Activated CD4-positive, alpha-beta T cell treated with anti-CD3 and anti-CD28 coated beads, Interleukin-2, amount 50 U/mL, for 16 hours (primary cell): Measurements from ENCODE around the gene SELENOS.

Experiments used
- DNase-seq: peaks from one replicate; pipeline ENCODE4 v3.0.0-alpha.2; 2020

Gene SELENOS

GRCh38 chr15:101277038-101277822 lies at the start of gene SELENOS:
SELENOS (minus strand) TSS chr15:101277485; CDS start chr15:101277417, 68 bp downstream.
- DNase-seq = peak; percentile 86

- no peak for DNase-seq
Measured at GRCh38 chr15:101326462-101327146, 49.3 kb upstream of the SELENOS start.

DNA sequence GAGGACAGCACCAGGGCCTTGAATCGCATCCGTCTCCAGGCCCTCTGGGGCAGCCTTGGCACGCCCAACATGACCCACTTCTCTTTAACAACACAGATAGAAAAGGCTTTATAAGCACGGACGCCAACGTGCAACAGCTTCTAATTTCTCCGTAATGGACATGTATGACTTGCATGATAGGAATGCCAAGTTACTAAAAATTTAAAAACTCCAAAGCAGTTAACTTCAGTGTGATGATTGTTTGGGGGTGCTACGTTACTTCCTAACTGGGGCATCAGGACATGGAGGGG lies 48.7 kb upstream of the SELENOS start:
- no peak for DNase-seq

GRCh38 chr15:101325263-101326025 lies 48.2 kb upstream of the SELENOS start:
- DNase-seq = no peak

- DNase-seq = no peak
Measured at GRCh38 chr15:101324524-101325177, 47.4 kb upstream of the SELENOS start.

DNA sequence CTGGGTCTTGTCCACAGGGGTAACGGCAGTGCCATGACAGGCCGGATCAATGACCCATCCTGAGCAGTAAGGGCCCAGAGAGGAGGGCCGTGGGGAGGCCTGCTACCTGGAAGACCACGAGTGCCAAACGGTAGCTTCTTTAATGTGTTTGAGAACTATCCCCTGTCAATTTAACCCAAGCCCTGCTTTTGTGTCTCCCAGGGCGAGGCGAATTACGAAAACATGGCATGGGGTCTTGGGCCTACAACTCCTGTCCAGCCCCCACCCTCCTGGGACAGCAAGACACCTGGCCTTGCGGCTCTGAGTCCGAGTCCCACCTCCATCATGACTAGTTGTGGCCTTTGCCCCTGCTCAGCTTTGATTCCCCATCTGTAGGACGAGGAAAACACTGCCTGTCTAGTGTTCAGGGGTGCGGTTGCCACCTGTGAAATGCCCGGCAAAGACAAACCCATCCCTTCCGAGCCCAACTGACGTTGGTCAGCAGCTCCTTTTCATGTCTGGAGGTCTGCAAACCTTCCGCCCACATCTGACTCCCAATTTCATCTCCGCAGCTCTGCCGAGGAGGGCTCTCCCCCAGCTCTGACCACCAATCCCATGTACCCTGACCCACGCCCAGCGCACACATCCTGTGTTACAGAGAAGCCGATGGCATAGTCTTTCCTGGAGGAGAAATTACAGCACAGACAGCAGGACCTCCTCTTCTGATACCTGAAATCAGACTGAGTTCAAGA lies 46.7 kb upstream of the SELENOS start:
- no peak for DNase-seq

GRCh38 chr15:101322854-101323477 lies 45.7 kb upstream of the SELENOS start:
- DNase-seq = no peak

GRCh38 chr15:101322016-101322695 lies 44.9 kb upstream of the SELENOS start:
- DNase-seq = no peak

- DNase-seq = peak; percentile 85
Measured at GRCh38 chr15:101320501-101321052, 43.3 kb upstream of the SELENOS start.

DNA sequence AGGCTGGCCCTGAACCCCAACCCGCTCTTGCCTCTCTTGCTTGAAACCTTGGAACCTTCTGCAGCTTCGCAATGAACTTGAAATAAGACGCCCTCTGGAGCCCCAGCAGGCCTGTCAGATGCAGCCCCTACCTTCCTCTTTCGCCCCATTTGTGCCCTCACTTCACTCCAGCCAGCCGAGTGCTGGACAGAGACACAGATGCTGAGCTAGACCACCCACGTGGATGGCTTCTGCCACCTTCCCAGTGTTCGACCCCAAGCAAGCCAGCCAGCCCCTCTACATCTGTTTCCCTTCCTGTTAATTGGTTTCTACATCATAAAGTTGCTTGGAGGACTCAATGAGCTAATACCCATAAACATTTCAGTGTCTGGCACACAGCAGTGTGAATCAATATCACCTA lies 41.6 kb upstream of the SELENOS start:
- no peak for DNase-seq

DNA sequence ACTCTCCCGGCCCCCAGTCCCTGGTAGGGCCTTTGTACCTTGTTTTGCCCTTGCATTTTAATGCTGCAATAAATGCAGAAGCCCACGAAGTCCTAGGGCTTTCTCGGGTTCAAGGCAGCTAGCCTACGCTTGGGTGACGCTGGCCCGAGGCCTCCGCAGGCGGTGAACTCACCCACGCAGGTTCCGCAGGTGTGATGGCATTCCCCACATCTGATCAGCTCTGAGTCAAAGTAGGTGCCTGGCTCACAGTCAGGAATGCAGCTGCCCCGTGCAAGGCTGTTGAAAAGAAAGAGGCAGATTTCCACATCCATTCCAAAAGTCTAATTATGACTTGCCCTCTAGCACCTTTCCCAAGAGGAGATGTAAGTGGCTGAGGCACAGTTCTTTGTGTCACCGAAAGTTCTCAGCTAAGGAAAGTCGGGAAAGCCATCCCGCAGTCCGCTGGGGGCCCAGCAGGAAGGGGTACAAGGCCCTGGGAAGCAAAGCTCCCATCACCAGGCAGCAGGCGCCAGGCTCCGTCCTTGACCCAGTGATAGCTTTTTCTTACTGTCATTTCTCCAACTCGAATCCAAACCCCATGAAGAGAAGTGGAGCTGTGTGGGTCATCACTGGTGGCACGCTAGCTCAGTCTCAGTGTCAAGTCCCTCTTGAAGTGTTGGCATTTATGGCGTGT lies 41.0 kb upstream of the SELENOS start:
- no peak for DNase-seq

DNA sequence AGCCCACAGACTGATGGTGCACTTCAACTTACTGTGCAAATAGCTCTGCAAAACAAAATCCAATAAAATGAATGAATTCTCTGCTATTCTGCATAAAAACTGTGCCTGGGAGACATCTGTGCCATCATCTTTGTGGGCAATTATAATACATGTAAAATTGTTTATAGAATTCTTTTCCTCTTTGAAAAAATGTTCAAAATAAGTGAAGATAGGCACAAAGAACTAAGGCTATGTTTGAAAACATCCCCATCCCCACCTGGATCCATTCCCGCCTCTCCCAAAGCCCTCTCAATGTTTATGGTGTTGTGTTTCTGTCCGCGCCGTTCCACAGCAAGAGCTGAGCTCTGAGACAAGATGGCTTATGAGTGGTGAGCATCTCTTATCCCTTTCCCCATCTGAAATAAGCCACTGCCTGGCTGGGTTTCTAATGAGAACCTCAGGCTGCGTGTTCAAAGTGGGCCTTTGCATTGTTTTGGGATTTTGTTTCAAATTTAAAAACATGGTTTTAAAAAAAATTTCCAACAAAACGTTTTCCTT lies 40.1 kb upstream of the SELENOS start:
- no peak for DNase-seq

GRCh38 chr15:101316529-101316928 lies 39.2 kb upstream of the SELENOS start:
- DNase-seq = no peak

GRCh38 chr15:101315736-101316135 lies 38.5 kb upstream of the SELENOS start:
- DNase-seq = no peak

- no peak for DNase-seq
Measured at GRCh38 chr15:101314336-101315125, 37.2 kb upstream of the SELENOS start.

DNA sequence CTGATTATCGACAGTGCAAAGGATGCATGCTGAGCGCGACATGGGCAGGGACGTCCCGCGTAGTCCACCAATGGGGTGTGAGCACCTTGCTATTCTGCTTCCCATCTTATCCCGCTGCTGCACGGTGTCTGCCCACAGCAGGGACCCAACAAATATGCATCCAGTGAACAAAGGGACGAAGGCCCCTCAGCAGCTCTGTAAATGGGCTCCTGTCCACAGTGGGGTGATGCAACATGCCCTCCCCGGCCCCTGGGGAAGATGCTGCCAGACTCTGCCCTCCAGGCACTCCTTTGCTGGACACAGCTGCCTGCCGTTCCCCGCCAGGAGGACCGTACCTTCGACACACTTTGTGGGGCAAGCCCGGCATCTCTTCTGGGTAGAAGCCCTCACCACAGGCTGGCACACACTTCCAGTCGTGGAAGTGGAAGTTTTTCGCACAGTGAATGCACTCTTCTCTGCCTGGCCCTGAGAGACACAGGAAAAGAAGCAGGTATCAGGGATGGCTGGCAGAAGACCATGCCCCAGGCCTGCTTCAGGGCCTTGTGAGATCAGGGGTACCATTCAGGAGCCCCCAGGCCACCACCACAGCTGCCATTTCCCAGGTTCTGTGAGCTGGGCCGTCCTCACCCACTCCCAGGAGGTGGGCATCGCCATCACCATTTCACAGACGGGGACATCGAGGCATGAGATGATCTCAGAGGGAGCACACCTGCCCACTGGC lies 35.9 kb upstream of the SELENOS start:
- no peak for DNase-seq

DNA sequence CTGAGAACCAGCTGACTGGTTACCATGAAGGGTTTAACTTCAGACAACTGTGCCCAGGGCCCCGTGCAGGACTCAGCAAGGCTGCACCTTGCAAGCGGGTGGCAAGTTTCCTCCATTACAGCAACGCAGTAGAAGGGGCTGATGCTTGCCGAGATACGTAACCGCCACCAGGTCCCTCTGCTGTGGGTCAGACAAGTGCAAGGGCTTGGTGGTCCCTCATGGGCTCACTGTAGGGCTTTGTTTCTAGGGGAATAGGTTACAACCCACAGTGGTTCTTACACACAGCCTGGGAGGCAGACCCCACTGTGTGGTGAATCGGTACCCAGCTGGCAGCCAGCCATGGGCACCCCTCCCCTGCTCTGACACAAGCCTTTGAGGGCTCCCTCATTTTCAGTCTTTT lies 33.2 kb upstream of the SELENOS start:
- DNase-seq = no peak

DNA sequence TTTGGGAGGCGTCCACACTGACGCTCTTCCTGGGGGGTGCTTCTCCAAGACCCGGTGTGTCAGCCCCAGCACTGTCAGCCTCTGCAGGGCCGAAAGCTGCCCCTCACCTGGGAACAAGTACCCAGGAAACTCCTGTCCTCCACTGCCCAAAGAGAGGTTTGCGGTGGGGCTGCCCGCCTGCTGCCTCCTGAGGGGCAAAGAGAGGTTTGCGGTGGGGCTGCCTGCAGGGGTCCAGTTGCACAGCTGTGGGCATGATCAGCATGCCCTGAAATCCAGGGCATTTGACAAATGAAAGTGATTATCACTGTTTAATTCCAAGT lies 32.8 kb upstream of the SELENOS start:
- no peak for DNase-seq
